Measurements from ENCODE around the gene ZNF407. TPM values are rescaled to one million over a fixed set of nuclear protein-coding genes. Genes with fewer than 3 reads are reported as not detected.

ZNF407 gene
- total RNA-seq, 1 experiment from 2014 or later: 7.6 TPM

GRCh38 chr18:74870950-74871349 is 273.3 kb downstream of the ZNF407 start:
- ChIA-PET POLR2A (no interaction called here), RAD21 (ENCODE audit: low non-redundant PET in 1 of 2, low total read pairs in 2 of 2, uncharacterized antibody in 2 of 2, unreplicated experiment in 2 of 2) (no interaction called here), CTCF (no interaction called here)
- intact Hi-C loops (cut with micrococcal nuclease): no loop called here
- no peak overlapping the region for H3K4me3 ChIP-seq (replicated peaks in 1 of 2; ENCODE audit: low read depth in 1 of 2, low read length in 2 of 2)
- H3K9me2 ChIP-seq (ENCODE audit: insufficient read depth): no peaks in the 10 kb centered on the region
- no peak for ATAC-seq
- no peak overlapping the region for H3K4me2 ChIP-seq (ENCODE audit: low read length)
- no peaks in the 10 kb centered on the region for H3K27me3 ChIP-seq (ENCODE audit: insufficient read depth, low read length)
- H2AFZ ChIP-seq (ENCODE audit: low read depth, low read length, poor library complexity, severe bottlenecking): no peak overlapping the region
- no TSS peak for BruUV-seq (replicated peaks)
- H4K20me1 ChIP-seq (ENCODE audit: insufficient read depth): no peaks in the 10 kb centered on the region
- peaks cover 5 to 13% of the 10 kb centered on the region in 2 experiments; a peak in 3 of 4 replicates for H3K4me1 ChIP-seq (ENCODE audit: control insufficient read depth in 1 of 2, insufficient read depth in 2 of 2, low read length in 2 of 2)
- no peak for TF ChIP-seq ELF1 (IDR thresholded peaks at IDR 0.05; ENCODE audit: borderline replicate concordance, low read depth)
- TF ChIP-seq EZH2 (IDR thresholded peaks at IDR 0.05): no peak
- TF ChIP-seq MAX (IDR thresholded peaks at IDR 0.05): no peak
- no peak for TF ChIP-seq SRF (IDR thresholded peaks at IDR 0.05; ENCODE audit: low read depth)
- no peak for TF ChIP-seq FOSL1 (IDR thresholded peaks at IDR 0.05; ENCODE audit: low read depth)
- no peak for TF ChIP-seq RAD21 (IDR thresholded peaks at IDR 0.05; ENCODE audit: low read depth)
- TF ChIP-seq JUND (IDR thresholded peaks at IDR 0.05): no peak
- TF ChIP-seq ATF3 (IDR thresholded peaks at IDR 0.05): no peak
- TF ChIP-seq CTCF (IDR thresholded peaks at IDR 0.05 in 2 of 3, conservative IDR thresholded peaks at IDR 0.05 in 1 of 3; ENCODE audit: borderline replicate concordance in 1 of 3, insufficient read depth in 1 of 3, low read depth in 2 of 3, low read length in 2 of 3): no peak
- TF ChIP-seq EGR1 (IDR thresholded peaks at IDR 0.05; ENCODE audit: low read depth): no peak
- no peak for TF ChIP-seq REST (IDR thresholded peaks at IDR 0.05; ENCODE audit: low read depth)
- TF ChIP-seq POLR2AphosphoS5 (IDR thresholded peaks at IDR 0.05; ENCODE audit: low read depth, low read length): no peak
- no peak for TF ChIP-seq EZH2phosphoT487 (IDR thresholded peaks at IDR 0.05; ENCODE audit: borderline replicate concordance)
- TF ChIP-seq SP1 (IDR thresholded peaks at IDR 0.05; ENCODE audit: low read depth): no peak
- no peak for TF ChIP-seq ZFX (IDR thresholded peaks at IDR 0.05)
- no peak for TF ChIP-seq CBX3 (IDR thresholded peaks at IDR 0.05; ENCODE audit: low read depth)
- H3K9me3 ChIP-seq (ENCODE audit: control insufficient read depth in 1 of 2, insufficient read depth in 1 of 2, low read depth in 1 of 2, low read length in 2 of 2): no peaks in the 10 kb centered on the region
- H3K9ac ChIP-seq (ENCODE audit: low read length): no peak overlapping the region
- H3K36me3 ChIP-seq (ENCODE audit: control insufficient read depth in 1 of 2, insufficient read depth in 2 of 2, low read length in 2 of 2): no peaks in the 10 kb centered on the region
- no peak overlapping the region for H3K27ac ChIP-seq (ENCODE audit: low read depth, low read length)
- H3K79me2 ChIP-seq (ENCODE audit: insufficient read depth, low read length): no peaks in the 10 kb centered on the region
- no peak for DNase-seq (ENCODE audit: low read depth, low spot score)
